Measurements from ENCODE around the gene MALRD1. TPM values are rescaled to one million over a fixed set of nuclear protein-coding genes. Genes with fewer than 3 reads are reported as not detected.

MALRD1 gene
- total RNA-seq, 1 experiment from 2014 or later, result 0.50 TPM

DNA sequence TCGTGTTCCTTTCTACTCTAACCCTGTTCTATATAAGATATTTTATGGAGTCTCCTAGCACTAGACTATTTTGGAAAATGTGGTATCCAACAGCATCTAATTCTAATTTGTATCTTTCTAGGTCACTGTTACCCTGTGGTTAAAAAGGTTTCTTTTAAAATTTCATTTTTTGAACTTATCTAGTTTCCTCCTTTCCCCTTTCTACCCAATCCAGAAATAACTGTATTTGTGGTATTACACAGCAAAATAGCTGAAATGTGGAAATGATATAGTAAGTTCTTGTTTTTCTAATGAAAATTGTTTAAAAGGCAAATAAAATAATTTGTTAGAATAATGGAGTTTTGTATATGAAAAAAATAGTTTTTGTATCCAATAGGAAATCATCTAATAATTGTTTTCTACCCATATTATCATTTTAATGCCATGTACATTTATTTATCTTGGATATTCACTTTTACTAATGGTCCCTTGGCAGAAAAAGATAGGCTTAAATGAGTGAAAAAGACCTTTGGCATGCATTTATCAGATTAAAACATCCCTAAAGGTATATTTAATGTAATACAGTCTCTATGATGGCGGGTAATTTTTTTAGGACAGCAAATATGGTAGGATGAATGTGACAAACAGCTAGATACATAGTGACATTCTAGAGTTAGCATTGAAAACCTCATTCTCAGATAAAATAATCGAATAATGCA is 592.1 kb downstream of the MALRD1 start (continued):
- no peak for TF ChIP-seq NR1H2 (CRISPR knock-in tag; IDR thresholded peaks at IDR 0.05)
- TF ChIP-seq ZNF281 (CRISPR knock-in tag; IDR thresholded peaks at IDR 0.05), result no peak
- TF ChIP-seq TEAD1 (CRISPR knock-in tag; IDR thresholded peaks at IDR 0.05), result no peak
- TF ChIP-seq SMAD3 (CRISPR knock-in tag; IDR thresholded peaks at IDR 0.05; ENCODE audit: borderline replicate concordance), result no peak
- no peak for TF ChIP-seq ESRRA (CRISPR knock-in tag; IDR thresholded peaks at IDR 0.05; ENCODE audit: borderline replicate concordance)
- TF ChIP-seq ZNF512 (CRISPR knock-in tag; IDR thresholded peaks at IDR 0.05; ENCODE audit: borderline replicate concordance), result no peak
- no peak for TF ChIP-seq IRF2 (CRISPR knock-in tag; IDR thresholded peaks at IDR 0.05; ENCODE audit: borderline replicate concordance, low read depth)

DNA sequence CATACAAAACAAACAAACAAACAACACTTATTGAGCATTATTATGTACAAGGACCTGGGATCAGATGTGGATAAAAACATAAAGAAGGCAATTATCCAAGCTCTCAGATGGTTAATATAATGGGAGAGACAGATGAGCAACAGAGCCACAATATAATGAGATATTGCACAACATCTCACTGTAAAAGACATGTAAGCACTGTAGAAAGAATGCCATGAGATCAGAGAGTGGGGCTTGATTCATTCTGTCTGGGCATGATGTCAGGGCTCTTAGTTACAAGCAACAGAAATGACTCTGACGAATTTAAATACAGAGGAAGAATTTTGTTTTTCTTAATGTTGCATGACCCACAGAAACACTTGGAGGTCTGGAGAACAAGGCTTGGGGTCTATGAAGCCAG is 602.9 kb downstream of the MALRD1 start:
- H3K4me1 Mint-ChIP-seq, result no peaks in the 10 kb centered on the region
- ChIA-PET POLR2A (no interaction called here), CTCF (no interaction called here)
- H3K27me3 Mint-ChIP-seq (ENCODE audit: low read depth), result no peaks in the 10 kb centered on the region
- H3K27ac Mint-ChIP-seq, result no peak overlapping the region
- DNase-seq (ENCODE audit: low spot score) (no peak), ATAC-seq (no peak)
- peaks cover 8% of the 10 kb centered on the region for H3K9me3 Mint-ChIP-seq
- no peak overlapping the region for H3K4me3 Mint-ChIP-seq
- TF ChIP-seq, protein P1, sequence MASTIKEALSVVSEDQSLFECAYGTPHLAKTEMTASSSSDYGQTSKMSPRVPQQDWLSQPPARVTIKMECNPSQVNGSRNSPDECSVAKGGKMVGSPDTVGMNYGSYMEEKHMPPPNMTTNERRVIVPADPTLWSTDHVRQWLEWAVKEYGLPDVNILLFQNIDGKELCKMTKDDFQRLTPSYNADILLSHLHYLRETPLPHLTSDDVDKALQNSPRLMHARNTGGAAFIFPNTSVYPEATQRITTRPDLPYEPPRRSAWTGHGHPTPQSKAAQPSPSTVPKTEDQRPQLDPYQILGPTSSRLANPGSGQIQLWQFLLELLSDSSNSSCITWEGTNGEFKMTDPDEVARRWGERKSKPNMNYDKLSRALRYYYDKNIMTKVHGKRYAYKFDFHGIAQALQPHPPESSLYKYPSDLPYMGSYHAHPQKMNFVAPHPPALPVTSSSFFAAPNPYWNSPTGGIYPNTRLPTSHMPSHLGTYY (CRISPR knock-in tag; IDR thresholded peaks at IDR 0.05), result no peak
- no peak for TF ChIP-seq CREB1 (CRISPR knock-in tag; IDR thresholded peaks at IDR 0.05)
- no peak for TF ChIP-seq ARID4B (CRISPR knock-in tag; IDR thresholded peaks at IDR 0.05; ENCODE audit: borderline replicate concordance)
- TF ChIP-seq TEAD1 (CRISPR knock-in tag; IDR thresholded peaks at IDR 0.05), result no peak
- H3K36me3 Mint-ChIP-seq, result no peaks in the 10 kb centered on the region

DNA sequence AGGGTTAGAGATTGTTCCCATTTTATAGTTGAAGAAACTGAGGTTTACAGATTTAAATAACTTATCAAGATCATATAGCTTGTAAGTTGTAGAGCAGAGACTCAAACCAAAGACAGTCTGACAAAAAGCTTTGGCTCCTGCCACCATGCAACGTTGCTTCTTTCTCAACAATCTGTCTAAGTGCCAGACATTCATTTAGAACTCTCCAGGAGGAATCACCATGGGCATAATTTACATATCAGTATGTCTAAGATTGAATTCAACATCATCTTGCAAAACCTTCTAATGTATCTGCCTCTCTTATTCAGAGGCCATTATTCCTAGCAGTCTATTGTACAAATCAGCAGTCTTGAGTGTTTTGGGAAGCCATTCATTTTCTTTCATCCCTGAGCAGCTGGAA is 604.1 kb downstream of the MALRD1 start:
- Mint-ChIP-seq H3K27ac (no peak overlapping the region), H3K4me1 (no peaks in the 10 kb centered on the region), H3K36me3 (no peaks in the 10 kb centered on the region), H3K9me3 (peaks cover 8% of the 10 kb centered on the region), H3K27me3 (ENCODE audit: low read depth) (no peaks in the 10 kb centered on the region), H3K4me3 (no peak overlapping the region)
- ATAC-seq, result no peak
- no peak for TF ChIP-seq ZNF121 (CRISPR knock-in tag; IDR thresholded peaks at IDR 0.05)
- TF ChIP-seq, protein P2, sequence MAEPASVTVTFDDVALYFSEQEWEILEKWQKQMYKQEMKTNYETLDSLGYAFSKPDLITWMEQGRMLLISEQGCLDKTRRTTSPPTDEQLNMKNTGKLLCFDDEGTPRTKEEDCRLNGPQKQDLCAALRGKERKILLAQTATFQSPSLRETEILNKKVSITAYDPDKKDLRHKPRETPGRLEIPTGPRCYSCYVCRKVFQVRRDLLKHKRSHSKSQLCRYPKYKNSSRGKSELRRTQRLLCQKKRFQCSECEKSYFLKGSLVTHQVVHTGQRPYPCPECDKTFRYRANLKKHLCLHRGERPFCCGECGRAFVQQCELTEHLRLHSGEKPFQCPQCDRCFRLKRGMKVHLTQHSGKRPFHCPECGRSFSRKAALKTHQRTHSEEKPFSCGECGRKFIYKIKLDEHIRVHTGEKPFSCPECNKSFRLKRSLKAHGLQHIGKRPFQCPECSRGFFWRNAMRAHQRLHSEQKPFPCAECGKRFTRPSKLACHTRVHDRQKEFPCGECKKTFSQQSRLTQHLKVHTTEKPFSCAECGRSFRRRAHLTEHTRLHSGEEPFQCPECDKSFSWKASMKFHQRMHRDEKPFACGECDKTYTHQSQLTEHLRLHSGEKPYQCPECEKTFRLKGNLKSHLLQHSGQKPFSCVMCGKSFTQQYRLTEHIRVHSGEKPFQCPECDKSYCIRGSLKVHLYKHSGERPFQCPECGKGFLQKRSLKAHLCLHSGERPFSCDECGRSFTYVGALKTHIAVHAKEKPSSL (CRISPR knock-in tag; conservative IDR thresholded peaks at IDR 0.05), result no peak
- no peak for TF ChIP-seq JAZF1 (CRISPR knock-in tag; IDR thresholded peaks at IDR 0.05)
- TF ChIP-seq, protein P3, sequence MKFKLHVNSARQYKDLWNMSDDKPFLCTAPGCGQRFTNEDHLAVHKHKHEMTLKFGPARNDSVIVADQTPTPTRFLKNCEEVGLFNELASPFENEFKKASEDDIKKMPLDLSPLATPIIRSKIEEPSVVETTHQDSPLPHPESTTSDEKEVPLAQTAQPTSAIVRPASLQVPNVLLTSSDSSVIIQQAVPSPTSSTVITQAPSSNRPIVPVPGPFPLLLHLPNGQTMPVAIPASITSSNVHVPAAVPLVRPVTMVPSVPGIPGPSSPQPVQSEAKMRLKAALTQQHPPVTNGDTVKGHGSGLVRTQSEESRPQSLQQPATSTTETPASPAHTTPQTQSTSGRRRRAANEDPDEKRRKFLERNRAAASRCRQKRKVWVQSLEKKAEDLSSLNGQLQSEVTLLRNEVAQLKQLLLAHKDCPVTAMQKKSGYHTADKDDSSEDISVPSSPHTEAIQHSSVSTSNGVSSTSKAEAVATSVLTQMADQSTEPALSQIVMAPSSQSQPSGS (CRISPR knock-in tag; IDR thresholded peaks at IDR 0.05; ENCODE audit: borderline replicate concordance, low read depth), result no peak
- no peak for TF ChIP-seq FOXP1 (CRISPR knock-in tag; IDR thresholded peaks at IDR 0.05; ENCODE audit: borderline replicate concordance)
- no peak for TF ChIP-seq EMX1 (CRISPR knock-in tag; IDR thresholded peaks at IDR 0.05)
- TF ChIP-seq, protein P4, sequence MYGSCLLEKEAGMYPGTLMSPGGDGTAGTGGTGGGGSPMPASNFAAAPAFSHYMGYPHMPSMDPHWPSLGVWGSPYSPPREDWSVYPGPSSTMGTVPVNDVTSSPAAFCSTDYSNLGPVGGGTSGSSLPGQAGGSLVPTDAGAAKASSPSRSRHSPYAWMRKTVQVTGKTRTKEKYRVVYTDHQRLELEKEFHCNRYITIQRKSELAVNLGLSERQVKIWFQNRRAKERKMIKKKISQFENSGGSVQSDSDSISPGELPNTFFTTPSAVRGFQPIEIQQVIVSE (CRISPR knock-in tag; IDR thresholded peaks at IDR 0.05; ENCODE audit: borderline replicate concordance), result no peak
- ChIA-PET POLR2A (no interaction called here), CTCF (no interaction called here)
- DNase-seq (ENCODE audit: low spot score), result no peak
